Keratinocyte (primary cell): ENCODE data around the gene IFIT3.
"Not testable (repeated sequence)": the region's sequence is repeated elsewhere in the genome, so short reads cannot be mapped to it uniquely, and the experiment has no call there.

Experiments
- CTCF ChIP-seq, 3 experiments: IDR thresholded peaks in 1 of 3; conservative IDR thresholded peaks in 1 of 3; optimal IDR thresholded peaks in 1 of 3; 2 replicates in 2 of 3; 3 replicates in 1 of 3; pipeline versions ENCODE3 to v1.5.1; 2011; ENCODE audit warnings: low read length in 3 of 3, mild to moderate bottlenecking in 3 of 3, moderate library complexity in 2 of 3, control low read depth in 1 of 3, inconsistent platforms in 1 of 3; ENCODE audit not compliant: insufficient read depth in 2 of 3; ENCODE audit errors: extremely low read depth in 1 of 3
- EZH2 ChIP-seq: IDR thresholded peaks from one replicate; pipeline ENCODE4 v1.6.1; 2012; ENCODE audit warnings: inconsistent platforms, mild to moderate bottlenecking, low read length, moderate library complexity

- TF ChIP-seq CTCF (optimal IDR thresholded peaks at IDR 0.05 in 1 of 3, IDR thresholded peaks at IDR 0.05 in 1 of 3, conservative IDR thresholded peaks at IDR 0.05 in 1 of 3; ENCODE audit: extremely low read depth in 1 of 3, insufficient read depth in 2 of 3, low read length in 3 of 3); EZH2: not testable (repeated sequence)
These were observed 1.9 kb upstream of the IFIT3 start for GRCh38 chr10:89325856-89326255.
